HG02610 (cell line): Measurements from ENCODE around the gene SOSTDC1.

Experiments
- ATAC-seq: cut with Tn5 transposase; IDR thresholded peaks from one replicate; pipeline ENCODE4 v1.9.1; 2021; ENCODE audit warnings: mild to moderate bottlenecking, moderate library complexity; ENCODE audit not compliant: unreplicated experiment

The SOSTDC1 gene

DNA sequence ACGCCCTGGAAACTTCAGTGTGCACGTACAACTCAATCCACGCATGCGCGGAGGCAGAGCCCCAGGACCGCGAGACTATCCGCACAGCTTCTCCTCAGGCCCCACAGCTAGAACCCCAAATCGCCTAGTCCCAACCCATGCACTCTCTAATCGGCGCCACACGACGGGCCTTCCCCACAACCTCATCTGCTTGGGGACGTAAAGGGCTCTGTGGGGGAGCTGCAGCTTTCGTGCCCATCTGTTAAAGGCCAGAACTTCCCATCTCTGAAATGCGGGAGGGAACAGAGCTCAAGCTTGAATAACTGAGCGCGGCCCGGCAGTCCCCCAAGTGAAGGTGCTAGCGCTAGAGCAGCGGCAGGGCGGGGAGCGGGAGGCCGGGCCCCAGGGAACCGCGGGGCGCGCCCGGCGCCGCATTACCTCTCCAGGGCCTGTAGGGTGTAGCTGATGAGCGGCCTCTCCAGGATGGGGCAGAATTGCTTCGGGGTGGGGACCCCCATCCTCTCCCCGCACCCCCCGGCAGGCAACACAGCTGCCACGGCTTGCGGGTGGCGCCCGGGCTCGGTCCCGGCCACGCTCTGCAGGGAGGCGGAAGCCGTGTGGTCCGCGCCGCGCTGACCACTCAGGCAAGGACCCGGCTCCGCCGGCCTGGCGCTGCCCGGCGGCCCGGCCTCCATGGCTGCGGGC lies 44.7 kb downstream of the SOSTDC1 start:
- ATAC-seq = peak; percentile 81

DNA sequence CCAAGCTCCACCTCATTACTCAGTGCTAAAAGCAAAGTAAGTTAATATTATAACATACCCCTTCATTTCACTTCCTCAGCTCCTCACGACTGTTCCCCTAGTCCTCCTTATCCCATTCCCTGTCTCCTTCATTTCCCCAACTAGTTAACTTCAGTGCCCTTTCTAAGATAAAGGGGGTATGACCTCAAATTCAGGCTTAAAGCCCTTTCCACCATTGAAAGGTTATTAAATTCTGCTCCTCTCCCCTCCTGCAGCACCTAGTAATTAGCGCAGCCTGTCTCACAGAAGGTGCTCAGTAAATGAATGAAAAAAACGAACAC lies 45.2 kb downstream of the SOSTDC1 start:
- ATAC-seq = no peak

DNA sequence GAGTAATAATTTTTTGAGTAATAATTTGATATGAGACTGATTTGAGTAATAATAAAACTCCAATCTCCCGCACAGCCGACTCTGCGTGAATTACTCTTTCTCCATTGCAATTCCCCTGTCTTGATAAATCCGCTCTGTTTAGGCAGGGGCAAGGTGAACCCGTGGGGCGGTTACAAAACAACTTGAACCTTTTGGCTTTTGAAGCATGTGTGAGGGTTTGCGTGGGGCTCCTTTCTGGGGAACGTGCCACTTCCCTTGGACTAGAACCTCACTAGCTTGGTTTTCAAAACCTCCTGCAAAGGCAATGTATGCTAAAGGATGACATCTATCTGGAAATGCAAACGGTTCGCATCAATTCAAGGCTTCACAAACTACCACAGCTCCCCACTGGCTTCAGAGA lies 45.7 kb downstream of the SOSTDC1 start:
- no peak for ATAC-seq

DNA sequence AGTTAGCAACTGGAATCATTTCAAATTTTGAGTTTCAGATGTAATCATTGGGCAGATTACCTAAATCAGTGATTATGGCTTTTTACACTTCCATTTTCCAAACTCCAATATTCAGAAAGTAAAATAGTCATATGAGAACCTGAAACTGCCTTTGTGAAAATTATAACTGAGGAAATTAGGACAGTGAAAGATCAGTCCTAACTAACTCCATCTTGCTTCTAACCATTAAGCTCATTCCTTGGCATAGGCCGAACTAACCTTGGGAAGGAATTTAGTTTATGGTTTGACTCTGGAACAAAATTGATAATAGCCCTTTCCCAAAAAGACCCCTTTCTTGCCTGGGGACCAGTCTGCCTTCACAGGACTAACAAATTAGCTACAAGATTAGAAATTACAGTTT lies 46.4 kb downstream of the SOSTDC1 start:
- no peak for ATAC-seq

DNA sequence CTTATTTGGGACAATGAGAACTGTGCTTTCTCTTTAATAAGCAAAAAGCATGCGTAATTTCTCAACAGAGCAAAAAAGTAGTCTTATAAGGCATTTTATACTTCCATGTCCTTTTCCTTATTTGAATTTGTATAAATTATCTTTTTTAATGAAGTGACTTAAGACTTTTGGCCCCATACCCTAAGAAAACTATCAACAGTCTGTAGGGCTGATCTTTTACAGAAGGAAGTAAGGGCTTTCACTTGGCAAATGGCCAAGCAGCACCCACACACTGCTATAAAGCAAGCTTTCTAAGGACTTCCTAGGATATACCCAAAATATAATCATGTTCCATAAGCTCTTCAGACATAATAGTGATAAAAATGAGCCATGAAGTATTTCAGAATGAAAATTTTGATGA lies 47.6 kb downstream of the SOSTDC1 start:
- ATAC-seq = no peak

DNA sequence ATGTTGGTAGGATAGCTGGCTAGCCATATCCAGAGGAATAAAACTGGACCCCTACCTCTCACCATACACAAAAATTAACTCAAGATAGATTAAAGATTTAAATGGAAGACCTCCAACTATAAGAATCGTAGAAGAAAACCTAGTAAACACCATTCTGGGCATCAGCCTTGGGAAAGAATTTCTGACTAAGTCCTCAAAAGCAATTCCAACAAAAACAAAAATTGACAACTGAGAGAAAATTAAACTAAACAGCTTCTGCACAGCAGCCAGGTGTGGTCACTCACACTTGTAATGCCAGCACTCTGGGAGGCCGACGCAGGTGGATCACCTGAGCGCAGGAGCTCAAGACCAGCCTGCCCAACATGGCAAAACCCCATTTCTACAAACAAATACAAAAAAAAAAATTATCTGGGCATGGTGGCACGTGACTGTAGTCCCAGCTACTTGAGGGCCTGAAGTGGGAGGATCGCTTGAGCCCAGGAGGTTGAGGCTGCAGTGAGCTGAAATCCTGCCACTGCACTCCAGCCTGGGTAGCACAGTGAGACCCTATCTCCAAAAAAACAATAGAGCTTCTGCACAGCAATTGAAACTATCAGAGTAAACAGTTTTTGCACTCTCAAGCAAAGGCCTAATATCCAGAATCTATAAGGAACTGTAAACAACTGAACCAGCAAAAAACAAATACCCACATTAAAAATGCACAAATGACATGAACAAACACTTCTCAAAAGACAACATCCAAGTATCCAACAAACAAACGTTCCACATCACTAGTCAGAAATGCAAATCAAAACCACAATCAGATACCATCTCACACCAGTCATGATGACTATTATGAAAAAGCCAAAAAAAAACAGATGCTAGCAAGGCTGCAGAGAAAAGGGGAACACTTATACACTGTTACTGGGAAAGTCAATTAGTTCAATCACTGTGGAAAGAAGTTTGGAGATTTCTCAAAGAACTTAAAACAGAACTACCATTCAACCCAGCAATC lies 49.0 kb downstream of the SOSTDC1 start:
- no peak for ATAC-seq

DNA sequence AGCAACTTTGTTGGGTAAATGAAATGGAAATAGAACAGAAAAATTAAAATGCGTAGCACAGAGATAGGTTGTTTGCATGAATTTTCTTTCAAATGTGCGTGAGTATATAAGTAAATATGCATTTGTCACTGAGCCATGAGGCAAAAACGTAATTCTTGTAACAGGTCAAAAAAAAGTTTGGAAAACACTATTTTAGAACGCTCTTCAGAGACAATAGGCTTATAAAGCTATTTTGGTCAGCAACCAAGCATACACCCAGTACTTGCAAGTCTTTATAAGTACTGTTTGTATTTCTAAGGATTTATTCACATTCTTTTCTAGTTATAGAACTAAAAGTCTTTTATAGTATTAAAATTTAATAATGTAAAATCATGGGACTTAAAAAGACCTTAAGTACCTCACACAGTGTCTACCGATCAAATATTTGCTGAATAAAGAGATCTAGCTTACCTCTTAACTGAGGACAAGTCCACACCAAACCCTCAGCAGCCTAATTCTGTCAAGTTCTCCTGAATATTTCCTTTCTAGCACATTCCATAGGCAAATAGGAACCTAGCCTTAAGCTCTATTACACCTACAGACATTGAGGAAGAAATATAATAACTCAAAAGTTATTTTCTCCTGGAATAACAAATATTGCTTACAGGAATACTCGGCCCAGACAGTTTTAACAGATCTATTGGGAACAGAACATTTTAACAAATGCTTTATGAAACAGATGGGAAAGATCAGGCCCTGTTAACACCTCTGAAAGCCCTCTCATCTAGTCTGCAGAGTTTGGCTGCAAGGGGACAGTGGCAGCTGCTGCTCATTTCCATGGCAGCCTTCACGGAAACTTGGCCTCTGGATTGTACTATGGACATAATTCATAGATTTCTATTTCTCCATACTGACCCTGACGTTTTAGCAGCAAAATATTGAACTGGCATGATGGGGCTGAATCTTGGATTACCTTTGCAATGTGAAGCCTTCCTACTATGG lies 53.0 kb downstream of the SOSTDC1 start:
- ATAC-seq = no peak
